GM23338 (cell line): ENCODE data around the gene SMAD1.

ENCODE experiments used
- EZH2 ChIP-seq: fragments of 200-600 bp; sonication (generic); IDR thresholded peaks from one replicate; pipeline ENCODE4 v1.8.0; 2017; ENCODE audit warnings: antibody characterized with exemption, mild to moderate bottlenecking, low read depth; ENCODE audit not compliant: unreplicated experiment
- EZH2phosphoT487 ChIP-seq: fragments of 200-600 bp; sonication (generic); IDR thresholded peaks from one replicate; pipeline ENCODE4 v1.8.1; 2018; ENCODE audit warnings: antibody characterized with exemption; ENCODE audit not compliant: unreplicated experiment
- JUNB ChIP-seq: IDR thresholded peaks from one replicate; pipeline ENCODE4 v1.6.1; 2016; ENCODE audit warnings: antibody characterized with exemption; ENCODE audit not compliant: unreplicated experiment
- NANOG ChIP-seq: IDR thresholded peaks from 2 replicates; pipeline ENCODE4 v1.6.1; 2016; ENCODE audit warnings: antibody characterized with exemption, borderline replicate concordance
- POLR2AphosphoS5 ChIP-seq: IDR thresholded peaks from 2 replicates; pipeline ENCODE4 v1.6.1; 2016; ENCODE audit warnings: antibody characterized with exemption, low read depth
- TF ChIP-seq, protein P1 (sequence below), 2 experiments: fragments of 200-600 bp in 1 of 2; sonication (generic) in 1 of 2; conservative IDR thresholded peaks; 2 replicates each; pipeline versions ENCODE4 v1.5.1 to v1.6.1; 2016 to 2017; ENCODE audit warnings: antibody characterized with exemption in 2 of 2, low read depth in 2 of 2, mild to moderate bottlenecking in 2 of 2, moderate library complexity in 1 of 2

DNA sequence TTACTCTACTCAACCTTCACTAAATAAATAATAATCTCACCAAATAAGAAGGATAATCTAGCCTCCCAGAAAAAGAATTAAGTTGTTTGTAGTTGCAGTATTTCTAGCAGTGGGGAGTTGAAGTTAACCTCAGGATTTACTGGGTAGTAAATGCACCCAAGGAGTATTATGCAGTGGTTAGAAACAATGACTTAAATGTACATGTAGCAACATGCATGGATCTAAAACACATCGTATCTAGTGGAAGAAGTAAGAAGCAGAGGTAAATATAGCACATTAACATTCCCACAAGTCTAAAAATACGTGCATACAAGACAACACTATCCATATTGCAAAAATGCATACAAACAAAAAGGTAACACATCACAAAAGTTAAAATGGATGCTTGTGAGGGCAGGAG lies 44.2 kb upstream of the SMAD1 start:
- TF ChIP-seq EZH2 (no peak), POLR2AphosphoS5 (no peak), JUNB (no peak), EZH2phosphoT487 (no peak), NANOG (no peak)
- TF ChIP-seq, protein P1, sequence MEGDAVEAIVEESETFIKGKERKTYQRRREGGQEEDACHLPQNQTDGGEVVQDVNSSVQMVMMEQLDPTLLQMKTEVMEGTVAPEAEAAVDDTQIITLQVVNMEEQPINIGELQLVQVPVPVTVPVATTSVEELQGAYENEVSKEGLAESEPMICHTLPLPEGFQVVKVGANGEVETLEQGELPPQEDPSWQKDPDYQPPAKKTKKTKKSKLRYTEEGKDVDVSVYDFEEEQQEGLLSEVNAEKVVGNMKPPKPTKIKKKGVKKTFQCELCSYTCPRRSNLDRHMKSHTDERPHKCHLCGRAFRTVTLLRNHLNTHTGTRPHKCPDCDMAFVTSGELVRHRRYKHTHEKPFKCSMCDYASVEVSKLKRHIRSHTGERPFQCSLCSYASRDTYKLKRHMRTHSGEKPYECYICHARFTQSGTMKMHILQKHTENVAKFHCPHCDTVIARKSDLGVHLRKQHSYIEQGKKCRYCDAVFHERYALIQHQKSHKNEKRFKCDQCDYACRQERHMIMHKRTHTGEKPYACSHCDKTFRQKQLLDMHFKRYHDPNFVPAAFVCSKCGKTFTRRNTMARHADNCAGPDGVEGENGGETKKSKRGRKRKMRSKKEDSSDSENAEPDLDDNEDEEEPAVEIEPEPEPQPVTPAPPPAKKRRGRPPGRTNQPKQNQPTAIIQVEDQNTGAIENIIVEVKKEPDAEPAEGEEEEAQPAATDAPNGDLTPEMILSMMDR (conservative IDR thresholded peaks at IDR 0.05; ENCODE audit: low read depth in 2 of 2) = no peak
